MM.1S (cell line): ENCODE results near the gene PYCARD.

Source experiments
- DNase-seq: peaks from one replicate; pipeline ENCODE4 v3.0.0-alpha.2; 2015
- H2AFZ ChIP-seq: fragments of 300-600 bp; sonication (generic); 2 replicates; pipeline ENCODE4 v1.6.0; 2016; ENCODE audit warnings: antibody characterized with exemption, low read length
- H3F3A ChIP-seq: fragments of 300-600 bp; sonication (generic); 2 replicates; pipeline ENCODE4 v1.6.1; 2016; ENCODE audit warnings: mild to moderate bottlenecking, antibody characterized with exemption, low read length, moderate library complexity, mixed read lengths; ENCODE audit not compliant: insufficient read depth
- H3K27ac ChIP-seq: fragments of 300-600 bp; sonication (generic); 2 replicates; pipeline ENCODE4 v1.5.1; 2016; ENCODE audit warnings: mild to moderate bottlenecking, low read length
- H3K27me3 ChIP-seq: fragments of 300-600 bp; sonication (generic); replicated peaks from 2 replicates; pipeline ENCODE4 v1.6.0; 2016; ENCODE audit warnings: low read length; ENCODE audit not compliant: insufficient read depth
- H3K36me3 ChIP-seq: fragments of 300-600 bp; sonication (generic); replicated peaks from 2 replicates; pipeline ENCODE4 v1.6.1; 2016; ENCODE audit warnings: mild to moderate bottlenecking, low read length, mixed read lengths; ENCODE audit not compliant: insufficient read depth
- H3K4me1 ChIP-seq: fragments of 300-600 bp; sonication (generic); 2 replicates; pipeline ENCODE4 v1.6.1; 2016; ENCODE audit warnings: low read length, mixed read lengths
- H3K4me2 ChIP-seq: fragments of 300-600 bp; sonication (generic); 2 replicates; pipeline ENCODE4 v1.6.0; 2016; ENCODE audit warnings: low read depth, low read length
- H3K4me3 ChIP-seq: fragments of 300-600 bp; sonication (generic); 2 replicates; pipeline ENCODE4 v1.5.1; 2016; ENCODE audit warnings: low read length, mixed read lengths
- H3K79me2 ChIP-seq: fragments of 300-600 bp; sonication (generic); 2 replicates; pipeline ENCODE4 v1.6.1; 2016; ENCODE audit warnings: mixed run types, low read length, mixed read lengths
- H3K9ac ChIP-seq: fragments of 300-600 bp; sonication (generic); 2 replicates; pipeline ENCODE4 v1.6.1; 2016; ENCODE audit warnings: low read length, mixed read lengths
- H3K9me2 ChIP-seq: fragments of 300-600 bp; sonication (generic); replicated peaks from 2 replicates; pipeline ENCODE4 v1.6.1; 2016; ENCODE audit warnings: mild to moderate bottlenecking, low read length, mixed read lengths; ENCODE audit not compliant: insufficient read depth
- H3K9me3 ChIP-seq: fragments of 300-600 bp; sonication (generic); replicated peaks from 2 replicates; pipeline ENCODE4 v1.6.1; 2016; ENCODE audit warnings: mild to moderate bottlenecking, low read length, mixed read lengths; ENCODE audit not compliant: insufficient read depth
- H4K20me1 ChIP-seq: fragments of 300-600 bp; sonication (generic); 2 replicates; pipeline ENCODE4 v1.6.1; 2016; ENCODE audit warnings: mild to moderate bottlenecking, low read length, moderate library complexity, mixed read lengths; ENCODE audit not compliant: insufficient read depth
- CTCF ChIP-seq: fragments of 300-600 bp; sonication (generic); IDR thresholded peaks from 2 replicates; pipeline ENCODE4 v1.5.1; 2016; ENCODE audit warnings: antibody characterized with exemption, low read length, mixed read lengths
- EZH2 ChIP-seq: fragments of 300-600 bp; sonication (generic); optimal IDR thresholded peaks from 2 replicates; pipeline ENCODE3; 2017; ENCODE audit warnings: low read depth, mild to moderate bottlenecking, antibody characterized with exemption, low read length, mixed read lengths
- EZH2phosphoT487 ChIP-seq: fragments of 300-600 bp; sonication (generic); IDR thresholded peaks from 2 replicates; pipeline ENCODE4 v1.6.1; 2018; ENCODE audit warnings: antibody characterized with exemption, low read length

Gene PYCARD

GRCh38 chr16:31188450-31189411 is 13.8 kb downstream of the PYCARD start:
- peaks cover 11% of the 10 kb centered on the region for H4K20me1 ChIP-seq
- no peaks in the 10 kb centered on the region for H3K27me3 ChIP-seq
- TF ChIP-seq EZH2: no peak
- no peak overlapping the region for H2AFZ ChIP-seq
- H3K9me2 ChIP-seq: no peaks in the 10 kb centered on the region
- H3K79me2 ChIP-seq: peaks cover 68% of the 10 kb centered on the region
- H3K4me2 ChIP-seq: no peak overlapping the region
- no peak overlapping the region for H3K4me3 ChIP-seq
- peaks cover 55% of the 10 kb centered on the region for H3K36me3 ChIP-seq
- no peak for DNase-seq
- no peak overlapping the region for H3K27ac ChIP-seq
- no peaks in the 10 kb centered on the region; the same call in 1 of the 2 replicates for H3K4me1 ChIP-seq
- peaks cover 7% of the 10 kb centered on the region; the same call in 1 of the 2 replicates for H3F3A ChIP-seq
- no peaks in the 10 kb centered on the region for H3K9me3 ChIP-seq
- H3K9ac ChIP-seq: no peak overlapping the region

DNA sequence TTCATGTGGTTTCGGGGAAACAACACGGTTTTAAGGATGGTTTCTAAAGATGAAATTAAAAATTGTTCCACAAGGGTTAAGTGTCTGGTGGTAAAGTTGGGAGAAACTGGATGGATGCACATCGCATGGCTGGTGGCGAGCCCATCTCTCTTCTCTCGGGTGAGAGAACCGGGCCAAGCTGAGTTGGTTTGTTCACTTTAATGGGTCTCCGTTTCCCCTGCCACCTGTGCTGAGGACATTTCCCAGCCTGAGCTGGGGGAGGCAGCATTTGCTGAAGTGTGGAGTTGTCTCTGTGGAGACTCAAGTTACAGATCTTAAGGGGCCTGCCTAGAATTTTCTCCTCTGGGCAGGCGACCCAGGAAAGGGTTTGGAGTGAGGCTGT is 14.8 kb downstream of the PYCARD start:
- Histone ChIP-seq H3K9me2 (no peaks in the 10 kb centered on the region), H3K4me3 (no peak overlapping the region), H3K79me2 (peaks cover 77% of the 10 kb centered on the region), H4K20me1 (peaks cover 20% of the 10 kb centered on the region), H3F3A (peaks cover 7% of the 10 kb centered on the region; the same call in 1 of the 2 replicates), H3K27ac (no peak overlapping the region), H3K4me1 (no peaks in the 10 kb centered on the region), H3K36me3 (peaks cover 58% of the 10 kb centered on the region), H2AFZ (no peak overlapping the region), H3K9ac (no peak overlapping the region), H3K4me2 (no peak overlapping the region), H3K27me3 (no peaks in the 10 kb centered on the region), H3K9me3 (no peaks in the 10 kb centered on the region)
- DNase-seq: no peak
- TF ChIP-seq EZH2phosphoT487 (no peak), EZH2 (no peak), CTCF (no peak)

DNA sequence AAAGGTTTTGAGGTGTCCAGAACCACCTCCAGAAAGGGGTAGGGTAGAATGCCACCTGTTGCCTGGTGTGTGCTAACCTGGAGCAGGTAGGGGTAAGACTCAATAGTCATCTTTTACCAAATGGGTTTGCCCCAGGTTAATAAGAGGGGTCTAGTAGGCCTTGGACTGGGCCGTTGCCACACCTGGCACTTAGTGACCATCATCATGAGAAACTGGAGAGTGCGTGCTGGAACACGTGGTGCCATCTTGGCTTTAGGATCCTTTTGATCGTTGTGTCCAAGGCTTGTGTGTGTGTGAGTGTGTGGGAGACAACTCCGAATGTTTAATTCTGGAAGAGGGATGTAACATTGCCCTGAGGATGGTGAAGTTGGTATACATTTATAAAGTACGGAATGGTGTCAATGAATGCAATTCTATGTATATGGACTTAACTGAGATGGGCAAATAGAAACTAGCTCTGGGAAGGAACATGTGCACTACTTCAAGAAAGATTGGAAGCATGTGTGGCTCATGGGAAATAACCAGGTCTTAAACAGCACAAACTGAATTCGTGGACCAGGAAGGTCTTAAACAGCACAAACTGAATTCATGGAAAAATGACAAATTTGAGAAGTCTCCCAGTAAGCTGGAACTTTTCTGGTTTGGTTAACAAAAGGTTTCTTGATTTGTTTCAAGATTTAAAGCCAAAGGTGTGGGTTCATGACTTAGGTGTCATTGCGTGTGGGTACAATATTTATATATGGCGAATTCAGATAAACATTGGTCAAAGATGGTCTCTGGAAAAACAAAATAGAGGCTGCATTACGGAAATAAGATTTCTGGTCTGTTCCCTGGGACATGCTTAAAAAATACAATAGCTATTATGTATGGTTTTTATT is 15.4 kb downstream of the PYCARD start:
- H3K4me1 ChIP-seq: no peaks in the 10 kb centered on the region
- H3F3A ChIP-seq: peaks cover 7% of the 10 kb centered on the region; the same call in 1 of the 2 replicates
- H3K4me2 ChIP-seq: no peak overlapping the region
- no peak overlapping the region for H3K27ac ChIP-seq
- peaks cover 26% of the 10 kb centered on the region for H4K20me1 ChIP-seq
- no peak overlapping the region for H2AFZ ChIP-seq
- no peak overlapping the region for H3K4me3 ChIP-seq
- H3K36me3 ChIP-seq: peaks cover 62% of the 10 kb centered on the region
- TF ChIP-seq EZH2 (no peak), CTCF (no peak), EZH2phosphoT487 (no peak)
- H3K9me2 ChIP-seq: no peaks in the 10 kb centered on the region
- H3K79me2 ChIP-seq: peaks cover 82% of the 10 kb centered on the region
- no peaks in the 10 kb centered on the region for H3K27me3 ChIP-seq
- H3K9me3 ChIP-seq: no peaks in the 10 kb centered on the region
- H3K9ac ChIP-seq: no peak overlapping the region
- no peak for DNase-seq
